T follicular helper cell (primary cell): ENCODE measurements around the gene GTPBP1.
A peak's percentile ranks its signal among the peaks of the same experiment; 100 is the strongest.

Experiments used
- DNase-seq: peaks from one replicate; pipeline ENCODE4 v3.0.0-alpha.2; 2020; ENCODE audit warnings: low read depth

Gene GTPBP1

DNA sequence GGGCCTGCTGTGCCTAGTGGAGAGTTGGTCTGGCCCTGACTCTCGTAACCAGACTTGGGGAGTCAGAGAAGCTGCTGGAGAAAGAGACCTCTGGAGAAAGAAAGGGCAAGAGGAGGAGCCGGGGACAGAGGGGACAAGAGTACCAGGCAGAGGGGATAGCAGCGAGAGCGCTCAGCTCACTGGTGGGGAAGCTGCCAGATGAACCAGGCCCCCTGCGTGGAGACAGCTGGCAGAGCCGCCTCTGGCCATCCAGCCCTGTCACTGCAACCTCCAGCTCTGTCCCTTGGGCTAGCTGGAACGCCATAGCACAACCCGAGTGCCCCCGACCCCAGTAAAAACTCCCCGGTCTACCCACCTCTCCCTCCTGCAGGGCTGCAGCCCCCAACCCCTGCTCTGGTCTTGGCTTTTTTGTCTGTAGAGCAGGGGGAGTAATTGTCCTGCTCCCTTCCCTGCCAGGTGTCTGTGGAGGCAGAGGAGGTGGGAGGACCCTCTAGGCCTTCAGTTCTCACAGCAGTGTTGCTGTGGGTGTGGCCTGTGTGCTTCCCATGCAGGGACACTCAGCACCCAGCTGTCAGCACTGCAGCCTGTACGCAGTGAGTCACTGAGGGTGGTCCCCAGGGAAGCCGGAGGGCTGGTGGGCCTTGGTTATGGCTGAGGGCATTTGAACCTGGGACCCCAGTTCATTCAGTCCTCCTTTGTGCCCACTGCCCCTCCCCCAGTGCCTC lies 54.9 kb downstream of the GTPBP1 start:
- no peak for DNase-seq

GRCh38 chr22:38761202-38762162 lies 55.7 kb downstream of the GTPBP1 start:
- DNase-seq: no peak

GRCh38 chr22:38762551-38762983 lies 56.8 kb downstream of the GTPBP1 start:
- DNase-seq: no peak

DNA sequence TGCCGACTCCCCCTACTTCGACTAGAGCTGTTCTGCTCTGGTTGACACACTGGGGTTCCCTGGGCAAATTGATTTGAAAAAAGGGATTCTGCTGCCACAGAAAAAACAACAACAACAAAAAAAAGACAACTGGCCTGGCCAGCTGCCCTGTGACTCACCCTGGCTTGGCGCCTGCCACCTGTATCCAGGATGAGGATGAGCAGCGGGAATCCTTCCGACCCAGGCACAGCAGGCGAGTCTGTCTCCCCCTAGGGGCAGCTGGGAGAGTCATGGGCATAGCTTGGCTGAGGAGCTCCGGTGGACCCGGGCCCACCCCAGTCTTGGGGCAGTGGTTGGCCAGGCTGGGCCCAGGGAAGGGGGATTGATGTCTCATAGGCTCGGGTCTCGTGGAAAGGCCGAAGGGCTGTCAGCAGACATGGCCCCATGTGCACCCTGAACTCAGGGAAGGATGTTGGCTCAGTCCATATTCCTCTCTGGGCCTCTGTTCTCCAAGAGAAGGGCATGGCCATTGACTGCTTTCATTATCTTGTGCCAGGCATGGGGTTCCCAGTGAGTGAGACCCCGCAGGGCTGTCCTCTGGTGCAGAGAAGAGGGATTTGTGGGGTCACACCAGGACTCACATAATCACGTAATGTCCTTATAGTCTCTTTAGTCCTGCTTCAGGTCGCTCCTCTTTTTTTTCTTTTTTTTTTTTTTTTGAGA lies 60.5 kb downstream of the GTPBP1 start:
- DNase-seq: peak; percentile 27

- no peak for DNase-seq
These were observed 61.6 kb downstream of the GTPBP1 start for GRCh38 chr22:38767313-38767712.

DNA sequence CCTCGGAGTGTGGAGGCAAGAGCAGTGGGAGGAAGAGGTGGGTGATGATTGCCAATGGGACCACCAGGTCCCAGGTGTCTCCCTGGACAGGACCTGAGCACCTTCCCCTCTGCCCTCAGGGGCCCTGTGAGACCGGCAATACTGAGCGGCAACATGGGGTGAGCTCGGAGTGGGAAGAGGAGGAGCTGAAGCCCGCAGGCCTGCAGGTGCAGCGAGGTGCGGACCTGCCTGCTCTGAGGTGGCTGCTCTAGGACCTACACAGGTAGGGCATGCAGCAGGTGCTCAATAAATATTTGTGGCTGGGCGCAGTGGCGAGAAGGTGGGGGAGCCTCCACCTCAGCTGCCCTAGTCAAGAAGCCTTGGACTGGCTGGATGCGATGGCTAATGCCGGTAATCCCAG lies 62.3 kb downstream of the GTPBP1 start:
- DNase-seq: no peak

DNA sequence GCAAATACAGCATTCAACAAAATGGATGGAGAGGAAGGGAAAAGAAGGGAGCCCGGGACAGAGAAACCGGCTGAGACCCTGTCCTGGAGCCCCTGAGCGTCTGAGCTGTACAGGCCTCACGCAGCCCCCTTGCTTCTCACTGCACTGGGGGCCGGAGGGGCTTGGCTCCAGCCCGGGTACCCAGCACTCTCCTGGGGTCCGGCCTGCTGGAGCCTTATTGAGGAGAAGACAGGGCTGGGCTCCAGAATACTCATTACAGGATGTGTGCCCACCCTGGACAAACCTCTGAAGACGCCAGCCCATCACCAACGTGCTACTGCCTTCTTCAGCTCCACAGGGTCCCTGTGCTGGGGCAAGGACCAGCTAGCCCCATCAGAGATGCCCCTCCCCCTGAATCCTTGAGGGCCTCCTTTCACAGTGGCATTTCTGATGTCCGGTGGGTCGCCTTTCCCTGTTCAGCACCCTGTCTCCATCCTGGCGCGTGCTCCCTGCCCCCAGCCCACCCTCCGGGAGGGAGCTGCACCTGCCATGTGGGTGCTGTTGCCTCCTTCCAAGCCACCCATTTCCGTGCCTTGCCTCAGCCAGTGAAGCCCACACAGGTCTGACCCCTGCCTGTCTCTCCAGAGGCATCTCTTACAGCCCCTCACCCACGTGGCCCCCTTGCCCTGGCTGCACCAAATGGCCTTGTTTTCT lies 64.7 kb downstream of the GTPBP1 start:
- no peak for DNase-seq

GRCh38 chr22:38772623-38772873 lies 66.8 kb downstream of the GTPBP1 start:
- DNase-seq: no peak

GRCh38 chr22:38773363-38773946 lies 67.7 kb downstream of the GTPBP1 start:
- no peak for DNase-seq

- no peak for DNase-seq
These were observed 68.9 kb downstream of the GTPBP1 start for GRCh38 chr22:38774496-38775166.

DNA sequence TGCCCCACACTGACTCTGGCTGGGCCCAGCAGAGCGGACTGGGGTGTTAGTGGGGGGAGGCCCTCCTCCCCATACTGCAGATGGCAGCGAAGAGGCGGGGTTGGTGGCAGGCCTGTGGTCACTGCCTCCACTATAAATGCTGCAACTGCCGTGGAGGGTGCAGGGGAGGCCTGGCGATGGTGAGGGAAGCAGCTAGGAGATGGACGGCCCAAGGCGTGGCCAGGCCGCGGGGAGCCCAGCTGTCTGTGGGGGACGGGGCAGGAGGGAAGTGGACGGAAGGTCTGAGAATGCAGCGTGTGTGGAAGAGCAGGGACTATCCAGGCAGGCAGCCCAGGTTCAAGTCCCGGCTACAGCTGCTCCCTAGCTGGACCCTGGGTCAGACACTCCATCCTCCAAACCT lies 69.9 kb downstream of the GTPBP1 start:
- no peak for DNase-seq

GRCh38 chr22:38776086-38776485 lies 70.3 kb downstream of the GTPBP1 start:
- no peak for DNase-seq

DNA sequence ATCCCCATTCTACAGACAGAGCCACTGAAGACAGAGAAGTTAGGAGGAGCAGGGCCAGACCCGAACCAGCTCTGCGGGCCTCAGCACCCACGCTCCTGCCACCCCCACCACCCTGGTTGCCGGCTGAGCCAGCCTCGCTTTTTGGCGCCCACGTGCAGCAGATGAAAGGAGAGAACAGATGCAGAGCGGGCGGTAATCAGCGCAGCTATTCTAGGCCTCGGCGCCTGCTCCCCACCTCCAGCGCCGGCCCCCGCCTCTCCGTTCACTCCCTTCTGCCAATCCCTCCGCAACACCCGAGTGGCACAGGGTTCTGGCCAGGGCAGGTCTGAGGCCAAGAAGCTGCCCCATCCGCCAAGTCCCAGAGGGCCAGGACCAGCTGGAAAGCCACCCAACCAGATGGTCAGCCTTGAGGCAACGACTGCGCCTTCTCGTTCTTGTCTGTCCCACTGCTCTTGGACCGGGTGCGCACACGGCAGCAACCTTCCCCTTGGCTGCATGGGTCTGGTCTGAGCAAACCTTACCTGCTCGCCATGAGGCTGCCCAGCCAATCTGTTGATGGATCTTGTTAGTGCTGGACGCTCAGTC lies 71.4 kb downstream of the GTPBP1 start:
- no peak for DNase-seq

DNA sequence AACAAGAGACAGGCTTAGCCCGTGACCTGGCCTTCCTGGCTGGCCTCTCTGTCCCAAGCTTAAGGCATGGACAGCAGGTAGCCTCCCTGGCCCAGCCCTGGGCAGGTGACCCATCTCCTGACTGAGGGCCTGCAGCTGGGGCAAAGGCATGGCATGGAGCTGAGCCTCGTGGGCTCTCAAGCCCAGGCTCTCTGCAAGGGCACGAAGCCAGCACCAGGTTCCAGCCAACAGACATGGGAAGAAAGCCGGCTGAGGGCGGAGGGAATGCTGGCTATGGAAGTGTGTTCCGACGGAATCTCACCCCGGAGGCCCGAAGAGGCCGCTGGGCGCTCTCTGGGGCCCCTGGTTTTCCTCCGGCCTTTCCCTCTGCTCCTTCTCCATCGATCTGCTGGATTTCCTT lies 75.3 kb downstream of the GTPBP1 start:
- DNase-seq: no peak

- DNase-seq: no peak
These were observed 76.8 kb downstream of the GTPBP1 start for GRCh38 chr22:38782402-38783094.
